GM19463 (cell line): ENCODE measurements around the gene MOGAT2.

ENCODE experiments used
- ATAC-seq: cut with Tn5 transposase; IDR thresholded peaks from one replicate; pipeline ENCODE4 v1.9.1; 2021; ENCODE audit warnings: mild to moderate bottlenecking, moderate library complexity; ENCODE audit not compliant: unreplicated experiment

The MOGAT2 gene

GRCh38 chr11:75776546-75776945, 58.9 kb downstream of the MOGAT2 start:
- ATAC-seq, result no peak

DNA sequence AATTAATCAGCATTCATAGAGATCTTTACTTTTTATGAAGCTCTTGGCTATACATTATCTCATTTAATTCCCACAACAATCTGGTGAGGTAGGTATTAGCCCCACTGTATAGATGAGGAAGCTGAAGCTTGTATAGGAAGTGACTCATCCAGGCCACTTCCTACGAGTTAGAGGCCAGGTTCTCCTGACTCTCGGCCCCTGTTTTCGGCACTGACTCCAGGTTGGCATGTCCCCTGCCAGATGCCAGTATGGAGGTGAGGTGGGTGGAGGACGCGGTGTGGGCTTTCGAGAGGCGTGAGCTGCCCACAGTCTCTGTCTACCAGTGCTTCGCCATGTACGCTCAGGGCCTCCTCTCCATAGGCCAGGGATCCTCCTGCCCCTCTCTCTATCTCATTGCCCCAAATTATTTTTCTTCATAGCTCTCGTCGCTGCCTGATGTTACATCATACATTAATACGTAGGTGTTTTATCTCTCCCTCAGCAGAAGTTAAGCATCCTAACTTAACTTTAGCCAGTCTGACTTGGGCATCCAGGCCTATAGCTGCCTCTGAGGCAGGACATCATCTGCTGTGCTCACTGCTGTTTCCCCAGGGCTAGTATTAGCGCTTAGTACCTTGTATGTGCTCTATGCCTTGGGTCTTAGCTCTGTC, 59.9 kb downstream of the MOGAT2 start:
- ATAC-seq, result no peak

GRCh38 chr11:75778962-75779361, 61.3 kb downstream of the MOGAT2 start:
- no peak for ATAC-seq

- no peak for ATAC-seq
Observed at GRCh38 chr11:75779960-75780359, 62.3 kb downstream of the MOGAT2 start.

DNA sequence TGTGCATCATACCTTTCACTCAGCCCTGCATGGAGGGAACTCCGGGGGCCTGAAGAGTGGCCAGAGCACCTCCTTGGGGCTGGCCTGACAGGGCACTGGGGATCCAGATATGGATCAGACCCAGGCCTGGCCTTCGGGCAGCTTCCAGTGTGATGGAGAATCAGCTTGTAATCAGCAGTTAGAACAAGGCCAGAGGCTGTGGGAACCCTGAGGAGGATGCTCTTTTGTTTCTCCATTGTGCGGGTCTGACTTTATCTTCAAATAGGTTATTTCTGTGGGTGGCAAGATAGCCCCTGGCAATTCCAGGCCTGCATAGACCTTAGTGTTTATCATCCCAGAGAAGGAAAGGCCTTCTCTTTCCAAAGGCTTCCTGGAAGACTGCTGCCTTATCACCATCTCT, 63.2 kb downstream of the MOGAT2 start:
- ATAC-seq, result no peak

DNA sequence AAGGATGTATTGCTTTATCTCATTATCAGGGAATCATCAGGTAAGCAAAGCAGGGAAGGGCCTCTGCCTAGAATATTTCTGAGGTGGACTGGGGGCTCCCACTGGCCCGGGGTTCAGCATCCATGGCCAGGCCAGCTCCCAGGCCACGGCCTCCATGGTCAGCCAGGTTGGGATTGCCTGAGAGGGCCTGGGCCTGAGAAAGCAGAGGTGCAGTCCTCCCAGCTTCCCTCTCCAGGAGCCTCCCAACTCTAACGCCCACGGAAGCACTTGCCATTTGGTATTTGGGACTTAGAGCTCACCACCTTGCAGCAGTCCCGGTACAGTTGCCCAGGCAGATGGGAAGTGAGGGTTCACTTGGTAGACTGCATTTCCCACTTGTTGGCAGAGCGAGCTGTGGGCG, 63.7 kb downstream of the MOGAT2 start:
- ATAC-seq, result no peak

- ATAC-seq, result no peak
Observed at GRCh38 chr11:75781831-75782230, 64.2 kb downstream of the MOGAT2 start.
